Embryonic facial prominence (tissue), 1 donor: ENCODE results near the gene FAM13A.
A peak's percentile ranks its signal among the peaks of the same experiment; 100 is the strongest.

Source experiments
- DNase-seq: peaks from one replicate; pipeline ENCODE4 v3.0.0-alpha.2; 2016; ENCODE audit errors: extremely low spot score

The FAM13A gene

DNA sequence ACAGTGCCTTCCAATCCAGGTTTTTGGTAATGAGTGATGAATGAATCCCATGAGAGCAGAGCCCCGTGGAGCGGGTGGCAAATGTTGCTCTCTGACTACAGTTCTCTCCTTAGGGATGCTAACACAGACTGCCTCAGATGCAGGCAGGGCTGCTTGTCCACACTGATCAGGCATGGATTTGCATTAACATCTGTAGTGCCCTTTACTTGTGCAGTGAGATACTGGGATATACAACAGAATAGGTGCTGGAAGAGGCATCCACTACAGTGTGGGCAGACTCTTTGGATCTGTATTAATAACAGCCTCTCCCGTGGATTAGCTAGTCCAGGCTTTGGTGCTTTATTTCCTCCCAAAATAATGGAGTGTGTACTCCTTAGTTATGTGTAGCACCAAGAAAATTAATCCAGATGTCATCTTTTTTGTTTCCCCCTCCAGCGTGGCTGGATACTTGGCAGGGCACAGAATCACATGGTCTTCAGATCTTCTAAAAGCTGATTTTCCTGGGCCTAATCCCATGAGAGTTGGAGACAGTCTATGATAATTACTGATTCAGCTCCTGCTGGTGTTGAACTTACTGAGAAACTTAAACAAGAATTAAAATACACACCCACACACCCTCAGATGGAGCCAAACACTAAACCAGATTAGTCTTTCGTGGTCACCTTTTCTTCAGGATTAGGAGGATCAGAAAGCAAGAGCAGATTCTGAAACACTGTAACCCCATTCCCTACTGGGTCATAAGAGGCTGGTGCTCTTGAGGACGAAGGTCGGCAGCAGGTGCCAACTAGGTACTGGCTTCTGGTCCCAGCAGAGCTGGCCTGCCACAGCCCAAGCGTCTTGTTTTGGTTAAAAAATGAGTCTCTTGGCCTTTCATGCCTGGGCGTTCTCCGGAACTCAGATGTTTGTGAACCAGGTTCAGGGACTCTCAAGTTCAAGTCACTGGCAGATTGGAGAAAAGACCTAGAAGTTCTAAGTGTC is 336.2 kb downstream of the FAM13A start:
- DNase-seq = no peak

DNA sequence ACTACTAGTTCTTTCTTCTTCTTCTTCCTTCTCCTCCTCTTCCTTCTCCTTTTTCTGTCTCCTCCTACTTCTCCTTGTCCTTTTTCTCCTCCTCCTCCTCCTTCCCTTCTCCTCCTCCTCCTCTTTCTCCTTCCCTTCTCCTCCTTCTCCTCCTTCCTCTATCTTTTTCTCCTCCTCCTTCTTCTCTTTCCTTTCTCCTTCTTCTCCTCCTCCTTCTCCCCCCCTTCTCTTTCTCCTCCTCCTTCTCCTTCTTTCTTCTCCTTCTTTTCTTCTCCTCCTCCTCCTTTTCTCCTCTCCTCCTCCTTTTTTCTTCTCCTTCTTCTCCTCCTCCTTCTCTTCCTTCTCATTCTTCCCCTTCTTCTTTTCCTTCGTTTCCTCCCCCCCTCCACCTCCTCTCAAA is 337.6 kb downstream of the FAM13A start:
- no peak for DNase-seq

DNA sequence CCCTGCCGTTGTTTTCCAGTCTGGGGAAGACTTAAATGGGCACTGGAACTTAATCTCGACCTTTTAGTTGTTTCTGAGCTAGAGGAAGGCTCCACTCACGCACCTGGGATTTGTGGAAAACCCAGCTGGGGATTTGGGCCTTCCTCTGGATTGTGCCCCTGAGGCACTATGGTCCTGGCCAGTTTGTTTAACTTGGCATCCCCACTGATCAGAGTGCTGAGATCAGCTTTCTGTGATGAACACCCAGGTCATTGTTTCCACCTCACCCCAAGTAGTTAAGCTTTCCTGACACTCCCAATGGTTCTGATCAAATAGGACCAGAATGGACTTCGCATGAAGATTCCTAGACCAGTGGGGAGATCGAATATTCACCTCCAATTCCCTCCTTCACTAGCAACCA is 338.9 kb downstream of the FAM13A start:
- no peak for DNase-seq

DNA sequence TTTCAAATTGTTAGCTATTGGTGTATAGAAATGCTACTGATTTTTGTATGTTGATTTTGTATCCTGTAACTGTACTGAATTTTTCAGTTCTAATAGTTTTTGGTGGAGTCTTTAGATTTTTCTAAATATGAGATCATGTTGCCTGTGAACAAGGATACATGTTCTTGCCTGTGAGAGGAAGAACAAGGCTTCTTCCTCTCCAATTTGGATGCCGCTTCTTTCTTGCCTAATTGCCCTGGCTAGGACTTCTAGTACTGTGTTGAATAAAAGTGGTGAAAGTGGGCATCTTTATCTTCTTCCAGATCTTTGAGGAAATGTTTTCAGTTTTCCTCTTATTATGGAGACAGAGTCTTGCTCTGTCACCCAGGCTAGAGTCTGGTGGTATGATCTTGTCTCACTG is 343.2 kb downstream of the FAM13A start:
- DNase-seq = no peak

- no peak for DNase-seq
Measured at GRCh38 chr4:88709989-88710388, 347.0 kb downstream of the FAM13A start.

DNA sequence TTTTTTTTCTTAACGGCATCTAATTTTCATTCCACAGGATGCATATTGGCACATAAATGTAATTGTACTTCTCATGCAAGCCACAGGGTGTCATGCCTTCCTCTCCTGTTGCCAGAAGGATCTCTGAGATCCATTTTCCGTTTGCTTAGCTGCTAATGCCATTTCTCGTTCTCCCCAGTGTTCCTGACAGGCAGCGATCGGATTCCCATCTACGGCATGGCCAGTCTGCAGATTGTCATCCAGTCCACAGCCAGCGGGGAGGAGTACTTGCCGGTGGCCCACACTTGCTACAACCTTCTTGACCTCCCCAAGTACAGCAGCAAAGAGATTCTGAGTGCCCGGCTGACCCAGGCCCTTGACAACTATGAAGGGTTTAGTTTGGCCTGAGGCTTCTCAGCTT is 350.4 kb downstream of the FAM13A start:
- DNase-seq = peak; percentile 43

- DNase-seq = no peak
Measured at GRCh38 chr4:88705805-88706492, 351.0 kb downstream of the FAM13A start.

- no peak for DNase-seq
Measured at GRCh38 chr4:88705223-88705622, 351.8 kb downstream of the FAM13A start.

DNA sequence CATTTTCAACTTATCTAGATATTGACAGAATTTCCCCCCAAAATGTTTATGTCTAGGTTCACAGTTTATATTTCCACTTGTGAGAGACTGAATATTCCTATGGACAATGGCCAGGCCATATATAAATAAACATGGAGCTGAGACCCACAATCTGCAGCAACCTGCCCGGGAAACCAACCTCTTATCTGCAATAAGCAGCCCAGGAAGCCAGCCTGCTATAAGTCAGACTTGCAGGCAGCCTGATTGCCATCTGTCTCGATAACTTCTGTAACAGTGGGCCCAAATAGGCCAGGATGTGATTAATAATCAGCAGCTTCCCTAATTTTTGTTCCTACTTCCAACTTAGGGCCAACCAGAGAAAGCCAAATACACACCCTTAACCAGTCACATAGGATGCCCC is 354.2 kb downstream of the FAM13A start:
- no peak for DNase-seq

DNA sequence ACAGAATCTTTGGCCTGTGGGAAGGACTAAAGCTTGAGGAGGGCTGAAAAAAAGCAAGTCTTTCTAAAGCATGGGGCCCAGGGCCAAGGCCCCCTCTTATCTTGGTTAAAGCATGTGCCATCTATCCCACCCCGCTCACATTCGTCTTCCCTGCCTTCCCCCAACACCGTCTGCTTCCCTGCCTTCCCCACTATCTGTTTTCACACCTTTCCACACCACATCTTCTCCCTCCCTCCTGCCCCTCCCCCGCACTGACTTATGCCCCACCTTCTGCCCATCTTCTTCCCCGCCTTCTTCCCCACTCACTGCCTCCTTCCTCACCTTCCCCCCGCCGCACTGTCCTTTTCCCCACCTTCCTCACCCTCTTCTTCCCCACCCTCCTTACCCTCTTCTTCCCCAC is 358.5 kb downstream of the FAM13A start:
- DNase-seq = no peak

GRCh38 chr4:88697588-88698329 is 359.2 kb downstream of the FAM13A start, which contains the start of gene NAP1L5:
NAP1L5 (minus strand) TSS chr4:88697829; CDS start chr4:88697754, 75 bp downstream.
- peak; percentile 35 for DNase-seq

GRCh38 chr4:88697141-88697540 is 359.8 kb downstream of the FAM13A start:
- no peak for DNase-seq

DNA sequence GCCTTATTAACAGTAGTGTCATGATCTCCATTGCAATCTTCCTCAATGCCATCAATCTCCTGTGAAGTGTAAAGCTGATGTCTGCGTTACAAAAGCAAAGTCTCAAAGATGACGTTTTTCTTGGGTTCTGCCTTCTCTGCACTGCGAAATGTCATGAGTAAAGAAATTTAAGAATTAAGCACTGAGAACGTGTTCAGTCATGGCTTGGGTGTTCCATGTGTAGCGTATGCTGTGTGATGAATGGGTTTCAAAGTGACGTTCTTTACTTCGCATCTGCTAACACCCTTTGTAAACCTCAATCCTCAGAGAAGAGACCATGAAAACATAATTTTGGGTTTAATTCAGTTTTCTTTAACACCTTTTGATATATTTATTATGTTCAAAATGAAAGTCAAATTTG is 360.4 kb downstream of the FAM13A start:
- DNase-seq = no peak

DNA sequence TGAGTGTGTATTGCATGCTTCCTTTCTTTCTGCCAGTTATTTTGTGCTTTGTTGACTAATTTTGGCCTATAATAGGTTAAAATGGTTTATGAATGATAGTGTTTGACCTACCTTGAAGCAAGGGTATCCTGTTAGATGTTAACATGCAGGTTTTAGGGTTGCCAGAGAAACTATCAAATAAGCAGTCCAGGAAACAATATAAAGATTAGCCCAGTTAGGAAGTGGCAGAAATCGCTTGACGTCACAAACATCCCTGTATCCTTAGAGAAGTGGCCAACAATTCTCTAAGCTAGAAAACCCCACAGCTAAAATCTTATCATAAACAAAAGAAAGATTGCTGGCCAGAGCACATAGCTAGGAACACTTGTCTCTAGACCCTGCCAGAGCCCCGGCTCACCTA is 363.2 kb downstream of the FAM13A start:
- no peak for DNase-seq

- no peak for DNase-seq
Measured at GRCh38 chr4:88690355-88690754, 366.6 kb downstream of the FAM13A start.

DNA sequence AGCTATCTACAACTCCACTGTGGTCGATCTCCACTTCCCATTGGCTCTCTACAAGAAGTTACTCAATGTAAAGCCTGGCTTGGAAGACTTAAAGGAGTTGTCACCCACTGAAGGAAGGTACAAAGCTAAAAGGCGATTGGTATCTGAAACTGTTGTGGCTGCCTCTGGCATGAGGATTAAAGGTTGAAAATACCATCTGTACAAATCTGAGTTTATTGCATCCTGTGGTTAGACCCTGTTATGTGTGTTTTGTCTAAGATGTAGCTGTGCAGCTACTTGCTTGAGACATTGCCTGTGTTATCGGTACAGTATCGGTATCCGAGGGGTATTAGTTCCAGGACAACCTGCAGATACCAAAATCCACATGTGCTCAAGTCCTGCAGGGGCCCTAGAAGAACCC is 375.8 kb downstream of the FAM13A start:
- no peak for DNase-seq
